ENCODE measurements around the gene METRN.

METRN gene

GRCh38 chr16:714558-715476, at the start of gene METRN:
TSS of gene METRN (plus strand) at chr16:715118. CDS start at chr16:715290, 172 bp downstream.
- DNase-seq = peak; percentile 90

- DNase-seq = no peak
Measured at GRCh38 chr16:666572-666971, 48.3 kb upstream of the METRN start.

- no peak for DNase-seq
Measured at GRCh38 chr16:667113-667779, 47.7 kb upstream of the METRN start.

DNA sequence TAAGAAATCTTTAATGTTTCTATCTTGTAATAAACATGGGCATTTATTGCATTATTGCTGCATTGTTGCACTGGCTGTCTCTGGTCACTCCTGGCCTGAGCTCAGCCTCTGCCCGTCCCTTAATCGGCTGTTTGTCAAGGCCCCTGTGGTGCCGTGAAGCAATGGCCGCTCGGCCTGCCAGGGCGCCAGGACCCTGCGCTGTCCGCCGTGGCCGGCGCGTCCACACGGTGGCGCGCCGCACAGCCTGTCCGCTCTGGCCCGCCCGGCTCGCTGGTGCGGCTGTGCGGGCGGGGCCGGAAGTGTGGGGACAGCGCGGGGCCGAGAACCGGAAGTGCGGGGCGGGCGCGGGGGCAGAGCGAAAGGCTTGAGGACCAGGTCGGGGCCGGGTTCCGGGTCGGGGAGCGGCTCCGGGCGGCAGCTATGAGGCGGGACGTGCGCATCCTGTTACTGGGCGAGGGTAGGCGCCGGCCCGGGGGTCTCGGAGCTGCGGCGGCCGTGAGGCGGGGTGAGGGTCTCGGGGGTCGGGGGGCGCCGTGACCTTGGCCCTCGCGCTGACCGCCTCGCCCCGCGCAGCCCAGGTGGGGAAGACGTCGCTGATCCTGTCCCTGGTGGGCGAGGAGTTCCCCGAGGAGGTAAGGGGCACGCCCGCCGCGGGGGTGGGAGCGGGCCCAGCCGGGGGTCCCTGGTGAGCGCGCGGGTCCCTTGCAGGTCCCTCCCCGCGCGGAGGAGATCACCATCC, 47.0 kb upstream of the METRN start, which contains the start of gene RHOT2:
Gene RHOT2, plus strand, starts transcription at position 353 of the 739 bp plus-strand sequence. Its CDS starts 68 bp downstream, at position 421.
- peak; percentile 94 for DNase-seq

DNA sequence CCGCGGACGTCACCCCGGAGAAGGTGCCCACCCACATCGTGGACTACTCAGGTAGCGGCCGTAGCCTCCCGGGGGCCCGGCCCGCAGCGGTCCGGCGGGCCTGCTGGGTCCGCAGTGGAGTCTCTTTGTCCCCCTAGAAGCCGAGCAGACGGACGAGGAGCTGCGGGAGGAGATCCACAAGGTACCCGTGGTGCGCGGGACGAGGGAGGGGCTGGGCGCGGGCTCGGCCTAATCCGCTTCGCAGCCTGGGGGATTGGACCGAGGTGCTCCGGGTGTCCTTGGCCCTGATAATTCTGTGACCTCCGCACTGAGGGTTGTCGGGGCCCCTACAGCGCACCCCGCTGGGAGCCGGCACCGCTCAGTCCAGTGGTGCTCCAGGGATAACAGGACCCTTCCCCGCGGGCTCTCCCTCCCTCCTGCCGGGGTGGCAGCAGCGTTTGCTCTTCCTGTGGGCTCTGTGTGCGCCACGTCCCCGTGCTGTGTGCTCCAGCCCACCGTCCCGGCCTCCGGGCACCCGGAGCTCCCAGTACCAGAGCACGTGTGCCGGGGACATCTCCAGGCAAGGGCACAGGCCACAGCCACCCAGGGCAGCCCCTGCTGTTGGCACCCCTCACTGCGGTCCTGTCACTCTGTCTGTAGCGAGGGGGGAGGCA, 46.3 kb upstream of the METRN start:
- no peak for DNase-seq

DNA sequence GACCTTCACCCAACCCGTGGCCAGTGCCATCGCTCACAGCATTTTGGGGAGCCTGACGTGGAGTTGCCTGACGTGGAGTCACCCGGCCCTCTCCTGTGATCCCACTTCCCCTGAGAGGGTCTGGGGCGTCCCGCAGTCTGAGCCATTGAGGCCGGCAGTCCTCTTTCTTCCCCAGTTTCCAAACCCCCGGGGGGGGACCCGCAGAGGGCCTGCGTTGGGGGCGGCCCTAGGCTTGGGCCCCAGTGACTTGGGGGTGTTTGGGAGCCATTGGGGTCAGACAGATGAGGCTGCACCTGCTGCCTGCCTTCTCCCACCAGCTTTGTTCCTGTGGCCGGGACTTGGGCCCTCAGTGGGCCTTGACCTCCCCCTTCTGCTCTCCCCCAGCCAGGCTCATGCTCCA, 45.3 kb upstream of the METRN start:
- no peak for DNase-seq

DNA sequence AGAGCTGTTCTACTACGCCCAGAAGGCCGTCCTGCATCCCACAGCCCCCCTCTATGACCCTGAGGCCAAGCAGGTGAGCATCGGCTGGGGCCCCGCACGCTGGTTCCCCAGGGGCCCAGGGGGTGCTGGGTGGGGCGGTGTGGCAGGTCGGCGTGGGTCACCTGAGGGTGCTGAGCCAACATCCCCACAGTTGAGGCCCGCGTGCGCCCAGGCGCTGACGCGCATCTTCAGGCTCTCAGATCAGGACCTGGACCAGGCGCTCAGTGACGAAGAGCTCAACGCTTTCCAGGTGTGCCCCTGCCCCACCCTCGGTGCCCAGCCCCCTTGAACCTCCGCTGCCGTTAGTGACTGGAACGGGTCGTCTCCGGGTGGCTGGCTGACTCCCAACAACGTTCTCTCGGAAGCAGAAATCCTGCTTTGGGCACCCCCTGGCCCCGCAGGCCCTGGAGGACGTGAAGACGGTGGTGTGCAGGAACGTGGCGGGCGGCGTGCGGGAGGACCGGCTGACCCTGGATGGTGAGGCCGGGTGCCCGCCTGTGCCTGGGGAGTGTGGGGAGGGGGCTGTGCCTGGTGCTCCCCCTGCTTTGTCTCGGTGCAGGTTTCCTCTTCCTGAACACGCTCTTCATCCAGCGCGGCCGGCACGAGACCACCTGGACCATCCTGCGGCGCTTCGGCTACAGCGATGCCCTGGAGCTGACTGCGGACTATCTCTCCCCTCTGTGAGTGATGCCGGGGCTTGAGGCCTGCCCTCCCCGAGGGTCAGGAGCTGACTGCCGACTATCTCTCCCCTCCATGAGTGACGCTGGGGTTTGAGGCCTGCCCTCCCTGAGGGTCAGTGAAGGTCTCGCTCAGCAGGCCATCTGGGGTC, 44.2 kb upstream of the METRN start:
- no peak for DNase-seq

DNA sequence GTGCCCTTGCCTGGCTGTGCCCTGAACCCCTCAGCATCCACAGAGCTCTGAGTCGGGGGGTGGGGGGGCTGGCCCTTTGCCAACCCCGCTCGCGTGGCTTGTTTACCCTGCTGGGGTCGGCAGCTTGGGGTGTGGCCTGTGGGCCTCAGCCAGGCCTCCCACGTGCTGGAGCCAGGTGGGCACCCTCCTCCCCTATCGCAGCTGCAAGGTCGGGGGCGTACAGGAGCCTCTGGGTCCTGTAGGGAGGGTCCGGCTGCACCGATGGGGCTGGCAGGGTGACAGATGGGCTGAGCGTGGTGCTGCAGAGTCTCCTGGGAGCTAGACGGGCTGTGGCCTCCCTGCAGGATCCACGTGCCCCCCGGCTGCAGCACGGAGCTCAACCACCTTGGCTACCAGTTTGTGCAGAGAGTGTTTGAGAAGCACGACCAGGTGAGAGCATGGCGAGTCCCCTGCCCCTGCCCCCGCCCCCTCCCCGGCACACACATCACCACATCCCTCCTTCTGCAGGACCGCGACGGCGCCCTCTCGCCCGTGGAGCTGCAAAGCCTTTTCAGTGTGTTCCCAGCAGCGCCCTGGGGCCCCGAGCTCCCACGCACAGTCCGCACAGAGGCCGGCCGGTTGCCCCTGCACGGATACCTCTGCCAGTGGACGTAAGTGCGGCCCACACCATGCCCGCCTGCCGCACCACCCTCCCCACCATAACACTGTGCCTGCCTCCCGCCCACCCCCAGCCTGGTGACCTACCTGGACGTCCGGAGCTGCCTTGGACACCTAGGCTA, 43.4 kb upstream of the METRN start:
- no peak for DNase-seq

GRCh38 chr16:672371-672770, 42.5 kb upstream of the METRN start:
- DNase-seq = no peak

- no peak for DNase-seq
Measured at GRCh38 chr16:672851-673250, 42.1 kb upstream of the METRN start.

DNA sequence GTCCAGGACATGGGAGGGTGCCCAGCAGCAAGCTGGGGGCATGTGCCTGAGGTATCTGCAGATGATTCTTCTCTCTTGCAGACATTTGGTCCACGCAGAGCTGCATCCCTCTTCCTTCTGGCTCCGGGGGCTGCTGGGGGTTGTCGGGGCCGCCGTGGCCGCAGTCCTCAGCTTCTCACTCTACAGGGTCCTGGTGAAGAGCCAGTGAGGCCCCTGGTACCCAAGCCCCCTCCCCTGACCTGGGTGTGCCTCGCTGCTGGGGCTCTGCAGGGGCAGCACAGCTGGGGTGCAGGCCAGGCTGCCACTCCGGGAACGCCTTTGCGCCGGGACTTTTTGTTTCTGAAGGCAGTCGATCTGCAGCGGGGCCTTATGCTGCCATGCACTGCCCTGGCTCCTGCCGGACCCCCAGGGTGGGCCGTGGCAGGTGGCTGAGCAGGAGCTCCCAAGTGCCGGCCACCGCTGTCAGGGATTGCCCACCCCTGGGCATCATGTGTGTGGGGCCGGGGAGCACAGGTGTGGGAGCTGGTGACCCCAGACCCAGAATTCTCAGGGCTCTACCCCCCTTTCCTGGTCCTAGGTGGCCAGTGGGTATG, 41.4 kb upstream of the METRN start:
- no peak for DNase-seq

DNA sequence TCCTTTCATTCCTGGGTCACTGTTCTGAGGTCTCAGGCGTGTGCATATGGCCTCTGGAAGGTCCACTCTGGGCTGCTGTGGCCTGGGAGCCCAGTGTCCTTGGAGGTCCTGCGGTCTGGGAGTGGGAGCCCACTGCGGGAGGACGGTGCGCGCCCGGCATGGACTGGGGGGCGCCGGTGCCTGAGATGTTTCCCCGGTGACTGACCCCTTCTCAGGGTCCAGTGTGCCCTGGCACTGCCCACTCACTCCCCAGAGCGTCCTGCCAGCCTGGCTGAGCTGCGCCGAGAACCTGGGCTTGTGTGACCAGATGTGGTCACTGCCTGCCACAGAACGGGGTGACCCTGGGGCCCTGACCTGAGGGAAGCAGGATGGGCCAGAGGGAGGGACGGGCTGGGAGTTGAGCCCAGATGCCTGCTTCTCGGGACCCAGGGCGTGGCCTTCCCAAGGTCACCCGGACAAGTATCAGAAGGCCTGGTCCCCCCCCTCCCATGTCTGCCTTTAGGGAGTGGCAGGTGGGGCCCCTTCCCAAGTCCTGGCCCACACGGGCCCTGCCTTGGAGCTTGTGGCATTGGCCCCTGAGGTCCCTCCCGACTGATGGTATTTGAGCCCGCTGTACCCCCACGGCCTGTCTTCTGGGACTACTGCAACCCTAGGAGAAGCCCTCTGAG, 40.6 kb upstream of the METRN start:
- DNase-seq = no peak

DNA sequence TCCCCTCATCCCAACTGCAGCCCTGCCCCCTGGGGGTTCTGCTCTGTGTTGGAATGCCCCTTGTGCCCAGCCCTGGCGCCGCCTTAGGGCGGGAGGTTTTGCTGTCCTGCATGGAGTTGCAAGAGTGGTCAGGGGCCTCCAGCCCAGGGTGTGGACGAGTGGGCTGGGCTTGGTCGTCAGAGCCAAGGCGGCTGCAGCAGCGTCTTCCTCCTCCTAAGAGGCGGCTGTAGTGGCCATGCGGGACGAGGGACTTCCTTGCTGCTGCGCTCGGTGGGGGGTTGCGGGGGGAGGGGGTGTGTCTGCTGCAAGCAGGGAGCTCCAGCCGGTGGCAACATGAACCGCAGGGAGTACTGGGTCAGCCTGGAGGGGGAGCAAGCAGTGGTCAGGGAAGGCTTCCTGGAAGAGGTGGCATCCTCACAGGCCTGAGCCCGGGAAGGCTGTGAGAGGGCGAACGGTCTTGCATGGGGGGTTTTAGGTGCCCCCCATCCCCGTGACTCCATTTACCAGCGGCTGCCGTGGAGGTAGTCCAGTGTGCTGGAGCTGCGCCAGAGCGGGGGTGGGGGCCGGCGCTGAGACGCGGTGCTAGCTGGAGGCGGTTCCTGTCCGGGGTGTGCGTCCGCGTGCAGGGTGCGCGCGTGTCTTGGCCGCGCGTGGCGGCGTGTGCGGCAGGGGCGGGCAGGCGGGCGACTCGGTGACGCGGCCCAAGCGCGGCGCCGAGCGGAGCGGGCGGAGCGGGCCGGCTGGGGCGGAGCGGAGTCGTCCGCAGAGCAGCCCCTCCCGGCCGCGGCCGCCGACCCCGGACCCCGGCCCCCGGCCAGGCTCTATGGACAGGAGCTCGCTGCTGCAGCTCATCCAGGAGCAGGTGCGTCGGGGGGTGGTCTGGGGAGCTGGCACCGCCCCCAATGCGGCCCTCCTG, 39.7 kb upstream of the METRN start, which contains the start of gene RHBDL1:
Gene RHBDL1, plus strand, starts transcription at position 704 of the 916 bp plus-strand sequence. Its CDS starts 120 bp downstream, at position 824.
- no peak for DNase-seq

GRCh38 chr16:675884-676564, 38.9 kb upstream of the METRN start:
- DNase-seq = no peak

GRCh38 chr16:676565-676902, 38.4 kb upstream of the METRN start:
- DNase-seq = no peak

- DNase-seq = no peak
Measured at GRCh38 chr16:676913-677312, 38.0 kb upstream of the METRN start.

- no peak for DNase-seq
Measured at GRCh38 chr16:677316-678190, 37.4 kb upstream of the METRN start.
